Measurements from ENCODE around the gene ABHD13. TPM values are rescaled to one million over a fixed set of nuclear protein-coding genes. Genes with fewer than 3 reads are reported as not detected.

The ABHD13 gene
- total and polyA plus RNA-seq, 7 experiments from 2014 or later = 7.9 to 19.8 (median 11.6) TPM

DNA sequence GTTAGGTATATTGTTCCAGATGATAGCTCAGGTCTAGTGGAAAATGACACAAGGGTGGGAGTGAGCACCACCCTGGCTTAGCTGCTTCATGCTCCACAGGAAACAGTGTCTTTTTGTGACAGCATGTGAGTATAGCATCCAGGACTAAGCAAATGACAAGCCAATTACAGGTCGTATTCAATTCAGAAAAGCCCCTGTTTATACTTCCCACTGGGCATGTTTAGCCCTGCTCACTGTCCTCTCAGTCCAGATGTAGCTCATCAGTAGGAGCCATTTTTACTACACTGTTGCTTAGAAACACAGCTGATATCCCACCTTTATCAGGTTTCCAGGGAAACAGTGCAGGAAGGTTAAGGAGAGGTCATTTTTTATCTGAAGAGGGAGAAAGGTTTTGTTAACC lies 8.0 kb downstream of the ABHD13 start:
- H3K9me3 Mint-ChIP-seq = no peaks in the 10 kb centered on the region
- no peaks in the 10 kb centered on the region for H3K9me3 ChIP-seq (ENCODE audit: control insufficient read depth in 2 of 3, low read length in 3 of 3)
- peaks cover 30 to 87% (median 81%) of the 10 kb centered on the region in 7 donors for H3K4me1 Mint-ChIP-seq
- H3K4me3 ChIP-seq (ENCODE audit: low read length) = no peak overlapping the region
- peak overlapping the region in 6 of 10 donors; percentile 3 to 44 (median 24) for H3K4me3 Mint-ChIP-seq
- peaks cover 14 to 18% of the 10 kb centered on the region in 2 donors for H3K4me1 ChIP-seq (ENCODE audit: control insufficient read depth in 2 of 2, insufficient read depth in 2 of 2, low read length in 2 of 2)
- ATAC-seq (peak; percentile 39), DNase-seq (no peak)
- ChIA-PET POLR2A (no interaction called here), CTCF (interaction anchor here (0.7 to 1.2 kb wide), 2 partner anchors 16 to 669 kb away, joined by 3 to 7 read pairs; no protein-coding TSS in a partner anchor)
- H3K27me3 ChIP-seq (ENCODE audit: control insufficient read depth in 2 of 2, insufficient read depth in 2 of 2, low read length in 2 of 2) = no peaks in the 10 kb centered on the region
- H3K36me3 Mint-ChIP-seq = peaks cover 7 to 18% (median 14%) of the 10 kb centered on the region in 5 donors
- H3K27me3 Mint-ChIP-seq = no peaks in the 10 kb centered on the region
- no peak overlapping the region for H3K27ac ChIP-seq (ENCODE audit: low read depth, low read length)
- H3K27ac Mint-ChIP-seq = peak overlapping the region in 6 of 9 donors; percentile 28 to 82 (median 61)
- peaks cover 0 to 11% (median 0%) of the 10 kb centered on the region in 3 experiments for H3K36me3 ChIP-seq (ENCODE audit: control insufficient read depth in 2 of 3, insufficient read depth in 3 of 3, low read length in 3 of 3)
- intact Hi-C loops (cut with micrococcal nuclease) = loop anchor here (2.0 to 5.0 kb wide), 7 partner anchors 45 to 736 kb away; no protein-coding TSS in a partner anchor

- H3K27ac Mint-ChIP-seq = peak overlapping the region in 1 of 9 donors; percentile 51
- intact Hi-C loops (cut with micrococcal nuclease) = loop anchor here (1.0 to 5.0 kb wide), 11 partner anchors 8 to 735 kb away; partner anchors contain the start of gene ABHD13 (in 1 of the 2)
- H3K4me1 ChIP-seq (ENCODE audit: control insufficient read depth in 2 of 2, insufficient read depth in 2 of 2, low read length in 2 of 2) = peaks cover 14 to 18% of the 10 kb centered on the region in 2 donors
- peak in 6 of 9 donors; percentile 30 to 58 (median 46) for DNase-seq
- H3K27ac ChIP-seq (ENCODE audit: low read depth, low read length) = no peak overlapping the region
- peaks cover 31 to 76% (median 71%) of the 10 kb centered on the region in 7 donors for H3K4me1 Mint-ChIP-seq
- no peak overlapping the region for H3K4me3 ChIP-seq (ENCODE audit: low read length)
- no peak overlapping the region for H3K4me3 Mint-ChIP-seq
- ChIA-PET POLR2A (no interaction called here), CTCF (interaction anchor here (0.6 to 1.0 kb wide), 4 partner anchors 45 to 667 kb away, joined by 3 read pairs; no protein-coding TSS in a partner anchor)
- H3K27me3 Mint-ChIP-seq = no peaks in the 10 kb centered on the region
- H3K36me3 Mint-ChIP-seq = peaks cover 7 to 18% (median 15%) of the 10 kb centered on the region in 5 donors
- H3K9me3 ChIP-seq (ENCODE audit: control insufficient read depth in 2 of 3, low read length in 3 of 3) = no peaks in the 10 kb centered on the region
- peak; percentile 64 for ATAC-seq
- no peaks in the 10 kb centered on the region for H3K27me3 ChIP-seq (ENCODE audit: control insufficient read depth in 2 of 2, insufficient read depth in 2 of 2, low read length in 2 of 2)
- no peaks in the 10 kb centered on the region for H3K9me3 Mint-ChIP-seq
- H3K36me3 ChIP-seq (ENCODE audit: control insufficient read depth in 2 of 3, insufficient read depth in 3 of 3, low read length in 3 of 3) = peaks cover 0 to 11% (median 0%) of the 10 kb centered on the region in 3 experiments
These were observed 9.6 kb downstream of the ABHD13 start for GRCh38 chr13:108227651-108228272.

- intact Hi-C loops (cut with micrococcal nuclease) = no loop called here
- Histone ChIP-seq H3K27ac (ENCODE audit: low read depth, low read length) (no peak overlapping the region), H3K9me3 (ENCODE audit: control insufficient read depth in 2 of 3, low read length in 3 of 3) (no peaks in the 10 kb centered on the region), H3K4me1 (ENCODE audit: control insufficient read depth in 2 of 2, insufficient read depth in 2 of 2, low read length in 2 of 2) (peaks cover 9% of the 10 kb centered on the region in 2 donors), H3K27me3 (ENCODE audit: control insufficient read depth in 2 of 2, insufficient read depth in 2 of 2, low read length in 2 of 2) (no peaks in the 10 kb centered on the region), H3K4me3 (ENCODE audit: low read length) (no peak overlapping the region), H3K36me3 (ENCODE audit: control insufficient read depth in 2 of 3, insufficient read depth in 3 of 3, low read length in 3 of 3) (peaks cover 0 to 11% (median 0%) of the 10 kb centered on the region in 3 experiments)
- peak overlapping the region in 1 of 9 donors; percentile 82 for H3K27ac Mint-ChIP-seq
- DNase-seq (no peak), ATAC-seq (no peak)
- ChIA-PET POLR2A (no interaction called here), CTCF (interaction anchor here (0.8 to 1.2 kb wide), 2 partner anchors 12 to 664 kb away, joined by 3 to 4 read pairs; no protein-coding TSS in a partner anchor)
- no peaks in the 10 kb centered on the region for H3K27me3 Mint-ChIP-seq
- no peaks in the 10 kb centered on the region for H3K9me3 Mint-ChIP-seq
- no peak overlapping the region for H3K4me3 Mint-ChIP-seq
- H3K4me1 Mint-ChIP-seq = peaks cover 21 to 54% (median 49%) of the 10 kb centered on the region in 7 donors
- peaks cover 7 to 28% (median 23%) of the 10 kb centered on the region in 5 donors for H3K36me3 Mint-ChIP-seq
These were observed 12.2 kb downstream of the ABHD13 start for GRCh38 chr13:108230377-108230776.

DNA sequence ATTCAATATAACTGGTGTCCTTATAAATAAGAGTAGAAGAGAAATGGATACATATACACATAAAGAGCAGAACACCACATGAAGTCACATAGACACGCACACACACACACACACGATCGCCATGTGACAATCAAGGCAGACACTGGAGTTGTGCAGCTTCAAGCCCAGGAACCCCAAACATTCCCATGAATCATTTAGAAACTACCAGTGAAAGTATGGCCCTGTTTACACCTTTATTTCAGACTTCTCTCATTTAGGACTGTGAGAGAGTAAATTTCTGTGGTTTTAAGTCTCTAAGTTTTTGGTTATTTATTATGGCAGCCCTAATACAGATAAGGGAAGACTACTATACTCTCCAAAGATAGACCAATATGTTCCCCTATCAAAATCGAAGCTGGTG lies 31.0 kb downstream of the ABHD13 start:
- Mint-ChIP-seq H3K27me3 (no peaks in the 10 kb centered on the region), H3K4me3 (no peak overlapping the region), H3K36me3 (peaks cover 3 to 36% (median 24%) of the 10 kb centered on the region in 5 donors), H3K9me3 (peaks cover 6 to 67% (median 21%) of the 10 kb centered on the region in 11 donors), H3K4me1 (peaks cover 0 to 5% (median 0%) of the 10 kb centered on the region in 7 donors), H3K27ac (no peak overlapping the region)
- H3K27me3 ChIP-seq (ENCODE audit: control insufficient read depth in 2 of 2, insufficient read depth in 2 of 2, low read length in 2 of 2) = no peaks in the 10 kb centered on the region
- H3K27ac ChIP-seq (ENCODE audit: low read depth, low read length) = no peak overlapping the region
- intact Hi-C loops (cut with micrococcal nuclease) = loop anchor here in 1 of 2 donors (2.0 kb wide), 1 partner anchor 16 kb away; no protein-coding TSS in a partner anchor
- H3K9me3 ChIP-seq (ENCODE audit: control insufficient read depth in 2 of 3, low read length in 3 of 3) = peaks cover 0 to 4% (median 4%) of the 10 kb centered on the region in 3 experiments
- H3K4me1 ChIP-seq (ENCODE audit: control insufficient read depth in 2 of 2, insufficient read depth in 2 of 2, low read length in 2 of 2) = no peaks in the 10 kb centered on the region
- H3K4me3 ChIP-seq (ENCODE audit: low read length) = no peak overlapping the region
- ChIA-PET POLR2A (interaction anchor here (0.7 kb wide), 1 partner anchor 22 kb away, joined by 3 read pairs; no protein-coding TSS in a partner anchor), CTCF (no interaction called here)
- DNase-seq (no peak), ATAC-seq (no peak)
- no peaks in the 10 kb centered on the region for H3K36me3 ChIP-seq (ENCODE audit: control insufficient read depth in 2 of 3, insufficient read depth in 3 of 3, low read length in 3 of 3)

GRCh38 chr13:108257248-108257647 lies 39.1 kb downstream of the ABHD13 start:
- Histone ChIP-seq H3K27me3 (ENCODE audit: control insufficient read depth in 2 of 2, insufficient read depth in 2 of 2, low read length in 2 of 2) (no peaks in the 10 kb centered on the region), H3K27ac (ENCODE audit: low read depth, low read length) (no peak overlapping the region), H3K4me3 (ENCODE audit: low read length) (no peak overlapping the region), H3K4me1 (ENCODE audit: control insufficient read depth in 2 of 2, insufficient read depth in 2 of 2, low read length in 2 of 2) (no peaks in the 10 kb centered on the region), H3K9me3 (ENCODE audit: control insufficient read depth in 2 of 3, low read length in 3 of 3) (no peaks in the 10 kb centered on the region), H3K36me3 (ENCODE audit: control insufficient read depth in 2 of 3, insufficient read depth in 3 of 3, low read length in 3 of 3) (no peaks in the 10 kb centered on the region)
- DNase-seq = no peak
- H3K9me3 Mint-ChIP-seq = peaks cover 0 to 12% (median 2%) of the 10 kb centered on the region in 11 donors
- no peaks in the 10 kb centered on the region for H3K27me3 Mint-ChIP-seq
- H3K4me3 Mint-ChIP-seq = no peak overlapping the region
- peaks cover 0 to 26% (median 18%) of the 10 kb centered on the region in 5 donors for H3K36me3 Mint-ChIP-seq
- ChIA-PET CTCF (no interaction called here), POLR2A (no interaction called here)
- no peak for ATAC-seq
- H3K27ac Mint-ChIP-seq = no peak overlapping the region
- peaks cover 0 to 5% (median 0%) of the 10 kb centered on the region in 7 donors for H3K4me1 Mint-ChIP-seq
- intact Hi-C loops (cut with micrococcal nuclease) = no loop called here

DNA sequence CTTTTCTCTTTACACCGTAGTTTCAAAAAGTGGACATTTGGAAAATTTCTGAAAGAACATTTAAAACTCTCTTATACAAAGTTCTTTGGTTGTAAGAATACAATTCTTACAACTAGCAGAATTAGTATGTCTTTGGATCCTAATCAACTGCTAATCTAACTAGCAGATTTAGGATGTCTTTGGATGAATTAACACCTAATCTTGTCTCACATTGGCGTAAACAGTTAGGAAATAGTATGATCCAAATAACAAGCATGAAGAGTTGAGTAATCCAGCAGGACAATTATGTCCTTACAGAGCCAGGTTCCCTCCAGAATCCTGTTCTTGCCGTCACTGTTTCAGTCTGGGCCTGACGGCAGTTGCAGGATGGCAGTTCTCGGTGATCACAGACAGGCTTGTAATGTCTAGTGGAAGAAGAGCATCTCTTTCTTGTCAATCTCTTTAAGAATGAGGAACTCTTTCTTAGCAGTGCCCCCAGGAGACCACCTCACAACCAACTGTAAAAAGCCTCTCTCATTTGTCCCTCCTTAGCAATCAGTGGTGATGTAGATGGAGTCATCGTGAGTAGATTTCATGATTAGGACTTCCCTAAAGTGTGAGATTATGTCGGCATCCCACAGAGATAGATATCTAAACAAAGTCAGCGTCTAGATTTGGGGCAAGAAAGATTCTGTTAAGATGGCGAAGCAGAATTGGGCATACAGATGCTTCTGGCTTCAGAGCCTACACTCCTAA lies 45.6 kb downstream of the ABHD13 start:
- H3K4me3 ChIP-seq (ENCODE audit: low read length) = no peak overlapping the region
- H3K9me3 ChIP-seq (ENCODE audit: control insufficient read depth in 2 of 3, low read length in 3 of 3) = no peaks in the 10 kb centered on the region
- ChIA-PET CTCF (interaction anchor here (0.6 to 0.7 kb wide), 2 partner anchors 45 to 632 kb away, joined by 3 to 4 read pairs; no protein-coding TSS in a partner anchor), POLR2A (no interaction called here)
- Mint-ChIP-seq H3K27ac (no peak overlapping the region), H3K36me3 (peaks cover 0 to 32% (median 13%) of the 10 kb centered on the region in 5 donors), H3K9me3 (peaks cover 0 to 4% (median 0%) of the 10 kb centered on the region in 11 donors), H3K27me3 (no peaks in the 10 kb centered on the region), H3K4me3 (no peak overlapping the region), H3K4me1 (peaks cover 0 to 37% (median 25%) of the 10 kb centered on the region in 7 donors)
- H3K4me1 ChIP-seq (ENCODE audit: control insufficient read depth in 2 of 2, insufficient read depth in 2 of 2, low read length in 2 of 2) = no peaks in the 10 kb centered on the region
- intact Hi-C loops (cut with micrococcal nuclease) = no loop called here
- no peaks in the 10 kb centered on the region for H3K27me3 ChIP-seq (ENCODE audit: control insufficient read depth in 2 of 2, insufficient read depth in 2 of 2, low read length in 2 of 2)
- no peak overlapping the region for H3K27ac ChIP-seq (ENCODE audit: low read depth, low read length)
- H3K36me3 ChIP-seq (ENCODE audit: control insufficient read depth in 2 of 3, insufficient read depth in 3 of 3, low read length in 3 of 3) = no peaks in the 10 kb centered on the region
- no peak for DNase-seq
- peak; percentile 48 for ATAC-seq
